Osteocyte (in vitro differentiated cells): Measurements from ENCODE around the gene ADAMTS2. TPM values are rescaled to one million over a fixed set of nuclear protein-coding genes. Genes with fewer than 3 reads are reported as not detected.
A peak's percentile ranks its signal among the peaks of the same experiment; 100 is the strongest.

Experiments
- DNase-seq: peaks from one replicate; pipeline ENCODE4 v3.0.0; 2021; ENCODE audit warnings: mixed read lengths; ENCODE audit not compliant: unreplicated experiment; ENCODE audit errors: extremely low spot score
- H3K27ac Mint-ChIP-seq: one replicate; pipeline ENCODE4 v1.8.0; 2021; ENCODE audit warnings: mild to moderate bottlenecking, mixed read lengths; ENCODE audit not compliant: unreplicated experiment
- H3K27me3 Mint-ChIP-seq: one replicate; pipeline ENCODE4 v1.8.0; 2021; ENCODE audit warnings: mixed read lengths; ENCODE audit not compliant: unreplicated experiment
- H3K36me3 Mint-ChIP-seq: one replicate; pipeline ENCODE4 v1.8.0; 2021; ENCODE audit warnings: mixed read lengths; ENCODE audit not compliant: unreplicated experiment
- H3K4me1 Mint-ChIP-seq: one replicate; pipeline ENCODE4 v1.8.0; 2021; ENCODE audit warnings: mixed read lengths; ENCODE audit not compliant: unreplicated experiment
- H3K4me3 Mint-ChIP-seq: one replicate; pipeline ENCODE4 v1.8.0; 2021; ENCODE audit warnings: mild to moderate bottlenecking, moderate library complexity, mixed read lengths; ENCODE audit not compliant: unreplicated experiment
- H3K9me3 Mint-ChIP-seq: one replicate; pipeline ENCODE4 v1.8.0; 2021; ENCODE audit warnings: mixed read lengths; ENCODE audit not compliant: unreplicated experiment
- CTCF ChIP-seq: fragments of 200-600 bp; sonication (generic); IDR thresholded peaks from 2 replicates; pipeline ENCODE4 v1.5.0; 2021; ENCODE audit warnings: antibody characterized with exemption, mild to moderate bottlenecking, moderate library complexity
- total RNA-seq: library from RNA; stranded (reverse); gene quantifications from 2 replicates; pipeline ENCODE4 v1.2.1, GENCODE V29; 2021

Gene ADAMTS2
- total RNA-seq, 1 donor from 2014 or later: 12.2 TPM

GRCh38 chr5:179128041-179128365 lies 217.3 kb downstream of the ADAMTS2 start:
- Mint-ChIP-seq H3K36me3 (peaks cover 8% of the 10 kb centered on the region), H3K4me3 (no peak overlapping the region), H3K27ac (no peak overlapping the region), H3K9me3 (peaks cover 7% of the 10 kb centered on the region), H3K4me1 (no peaks in the 10 kb centered on the region), H3K27me3 (no peaks in the 10 kb centered on the region)
- no peak for DNase-seq
- no peak for TF ChIP-seq CTCF

- TF ChIP-seq CTCF: no peak
- Mint-ChIP-seq H3K4me3 (no peak overlapping the region), H3K27ac (no peak overlapping the region), H3K27me3 (no peaks in the 10 kb centered on the region), H3K36me3 (peaks cover 8% of the 10 kb centered on the region), H3K4me1 (no peaks in the 10 kb centered on the region), H3K9me3 (peaks cover 3% of the 10 kb centered on the region)
- DNase-seq: peak; percentile 75
Observed at GRCh38 chr5:179127136-179128040, 217.9 kb downstream of the ADAMTS2 start.

GRCh38 chr5:179126506-179126991 lies 218.7 kb downstream of the ADAMTS2 start:
- Mint-ChIP-seq H3K27ac (no peak overlapping the region), H3K9me3 (peaks cover 3% of the 10 kb centered on the region), H3K4me3 (no peak overlapping the region), H3K36me3 (peaks cover 8% of the 10 kb centered on the region), H3K27me3 (no peaks in the 10 kb centered on the region), H3K4me1 (no peaks in the 10 kb centered on the region)
- DNase-seq: peak; percentile 79
- TF ChIP-seq CTCF: no peak

- no peaks in the 10 kb centered on the region for H3K4me1 Mint-ChIP-seq
- peak; percentile 82 for DNase-seq
- no peaks in the 10 kb centered on the region for H3K27me3 Mint-ChIP-seq
Observed at GRCh38 chr5:179125789-179126505, 219.3 kb downstream of the ADAMTS2 start.

More at GRCh38 chr5:179125789-179126505, 219.3 kb downstream of the ADAMTS2 start:
- Mint-ChIP-seq H3K36me3 (peaks cover 8% of the 10 kb centered on the region), H3K4me3 (no peak overlapping the region), H3K9me3 (peaks cover 3% of the 10 kb centered on the region), H3K27ac (no peak overlapping the region)
- no peak for TF ChIP-seq CTCF
